ENCODE data around the gene DDX53. TPM values are rescaled to one million over a fixed set of nuclear protein-coding genes. Genes with fewer than 3 reads are reported as not detected.

Gene DDX53
- total and polyA plus RNA-seq, 8 donors: not detected

DNA sequence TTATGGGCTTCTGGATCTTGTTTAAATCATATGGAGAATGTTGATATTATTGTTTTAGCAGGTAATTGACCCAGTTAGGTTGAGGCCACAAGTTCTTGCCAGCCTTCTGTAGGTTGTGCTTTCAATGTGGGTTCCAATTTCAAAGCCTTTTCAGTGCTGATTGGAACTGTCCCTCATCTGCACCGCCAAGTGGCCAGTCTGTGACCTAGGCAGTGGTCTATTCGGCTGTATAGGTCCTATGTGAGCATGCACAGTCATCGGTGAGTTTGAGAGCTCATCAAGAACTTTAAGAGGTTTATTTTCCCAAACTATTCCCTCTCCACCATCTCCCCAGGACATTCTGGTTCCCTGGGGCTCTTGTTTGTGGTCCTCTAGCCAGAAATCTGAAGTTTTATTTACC, 35.7 kb downstream of the DDX53 start:
- FAIRE-seq: no peak
- no peak overlapping the region for H3K27ac ChIP-seq
- H3K27me3 ChIP-seq: peaks cover 0 to 8% (median 3%) of the 10 kb centered on the region in 4 donors
- no peaks in the 10 kb centered on the region for H3K36me3 ChIP-seq
- H3K4me3 ChIP-seq: no peak overlapping the region
- ATAC-seq: no peak
- no peak for TF ChIP-seq CTCF (IDR thresholded peaks at IDR 0.05)
- no peak for DNase-seq
- 62 to 74% methylated on average over 3 of the region's 3 CpGs for WGBS, 2 donors
- H3K9me3 ChIP-seq: no peaks in the 10 kb centered on the region
- intact Hi-C loops (cut with DNase I): no loop called here
- no peaks in the 10 kb centered on the region for H3K4me1 ChIP-seq

DNA sequence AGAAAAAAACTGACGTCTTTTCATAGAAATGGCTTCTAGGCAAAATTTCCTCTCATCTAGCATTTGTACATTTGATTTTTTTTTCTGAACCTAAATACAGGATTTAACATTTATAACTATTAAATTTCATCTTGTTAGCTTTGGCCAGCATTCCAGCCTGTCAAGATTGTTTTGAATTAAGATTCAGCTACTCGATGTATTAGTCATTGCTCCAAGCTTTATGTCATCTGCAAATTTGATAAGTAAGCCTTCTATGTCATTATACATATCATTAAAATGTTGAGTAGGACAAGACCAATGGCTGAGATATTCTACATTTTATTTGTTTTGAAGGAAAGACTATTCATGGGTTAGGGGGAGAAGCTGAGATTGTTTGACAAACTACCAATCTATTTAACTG, 46.7 kb downstream of the DDX53 start:
- TF ChIP-seq CTCF (IDR thresholded peaks at IDR 0.05): no peak
- no peak overlapping the region for H3K4me3 ChIP-seq
- intact Hi-C loops (cut with DNase I): no loop called here
- ATAC-seq: no peak
- peaks cover 0 to 25% (median 2%) of the 10 kb centered on the region in 4 donors for H3K27me3 ChIP-seq
- WGBS, 2 donors: 45 to 69% methylated on average over 2 of the region's 2 CpGs
- no peak for DNase-seq
- H3K36me3 ChIP-seq: no peaks in the 10 kb centered on the region
- H3K9me3 ChIP-seq: no peaks in the 10 kb centered on the region
- H3K27ac ChIP-seq: no peak overlapping the region
- no peaks in the 10 kb centered on the region for H3K4me1 ChIP-seq
- peak; percentile 67 for FAIRE-seq

DNA sequence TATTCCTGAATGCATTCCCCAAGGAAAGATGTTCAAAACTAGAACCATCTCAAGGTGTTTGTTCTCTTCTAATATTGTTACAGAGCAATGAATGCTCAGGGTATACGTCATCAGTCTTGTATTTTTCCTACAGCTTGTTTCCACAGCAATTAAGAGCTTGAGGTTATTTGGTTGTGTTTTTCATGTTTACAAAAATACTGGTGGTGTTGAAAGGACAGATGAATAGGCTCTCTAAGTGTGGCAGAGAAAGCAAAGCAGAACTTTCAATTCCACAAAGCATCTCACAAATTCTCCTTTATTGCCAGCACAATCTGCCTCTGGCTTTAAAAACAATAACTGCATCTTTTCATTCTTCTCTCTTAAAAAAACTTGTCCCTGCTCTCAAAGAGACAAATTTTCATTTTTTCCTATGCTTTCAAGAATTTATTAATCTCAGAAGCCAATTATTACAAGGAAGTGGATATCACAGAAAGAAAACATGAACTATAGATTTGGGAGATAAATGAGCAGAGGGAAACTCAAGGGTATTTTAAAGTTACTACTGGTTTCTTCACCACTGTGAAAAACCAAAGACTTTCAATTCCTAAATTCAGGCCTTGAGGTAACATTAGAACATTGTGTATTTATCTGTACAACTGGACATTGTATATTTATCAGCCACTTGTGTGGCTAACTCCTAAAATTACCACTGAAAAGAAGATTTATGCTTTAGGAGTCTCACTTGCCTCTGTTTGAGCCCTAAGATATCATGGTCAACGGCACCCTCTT, 49.2 kb downstream of the DDX53 start:
- no peaks in the 10 kb centered on the region for H3K36me3 ChIP-seq
- no peak for ATAC-seq
- peak; percentile 39 for FAIRE-seq
- peaks cover 0 to 33% (median 2%) of the 10 kb centered on the region in 4 donors for H3K27me3 ChIP-seq
- no peak overlapping the region for H3K4me3 ChIP-seq
- intact Hi-C loops (cut with DNase I): no loop called here
- no peaks in the 10 kb centered on the region for H3K4me1 ChIP-seq
- no peak for TF ChIP-seq CTCF (IDR thresholded peaks at IDR 0.05)
- no peaks in the 10 kb centered on the region for H3K9me3 ChIP-seq
- 70 to 76% methylated on average over 2 of the region's 2 CpGs for WGBS, 2 donors
- no peak overlapping the region for H3K27ac ChIP-seq
- no peak for DNase-seq

GRCh38 chrX:23052324-23052723, 52.6 kb downstream of the DDX53 start:
- FAIRE-seq: no peak
- 58 to 76% methylated on average over 3 of the region's 3 CpGs for WGBS, 2 donors
- H3K9me3 ChIP-seq: no peaks in the 10 kb centered on the region

More at GRCh38 chrX:23052324-23052723, 52.6 kb downstream of the DDX53 start:
- ATAC-seq (no peak), DNase-seq (no peak)
- no peaks in the 10 kb centered on the region for H3K4me1 ChIP-seq
- H3K36me3 ChIP-seq: no peaks in the 10 kb centered on the region
- TF ChIP-seq CTCF (IDR thresholded peaks at IDR 0.05): no peak
- intact Hi-C loops (cut with DNase I): no loop called here
- peaks cover 0 to 20% (median 2%) of the 10 kb centered on the region in 4 donors for H3K27me3 ChIP-seq
- no peak overlapping the region for H3K4me3 ChIP-seq
- H3K27ac ChIP-seq: no peak overlapping the region
